SU-DHL-6 (cell line): Measurements from ENCODE around the gene B4GALNT1.

Experiments
- EZH2phosphoT487 ChIP-seq: fragments of 200-600 bp; sonication (generic), shearing (Covaris generic); conservative IDR thresholded peaks from 2 replicates; pipeline ENCODE4 v1.6.1; 2018; ENCODE audit warnings: mild to moderate bottlenecking, antibody characterized with exemption, low read length, moderate library complexity, mixed read lengths
- TF ChIP-seq, protein P1 (sequence below): fragments of 200-600 bp; sonication (generic); IDR thresholded peaks from one replicate; pipeline ENCODE4 v1.5.1; 2017; ENCODE audit warnings: antibody characterized with exemption, mild to moderate bottlenecking, low read length, moderate library complexity; ENCODE audit not compliant: insufficient read depth, poor library complexity, severe bottlenecking

DNA sequence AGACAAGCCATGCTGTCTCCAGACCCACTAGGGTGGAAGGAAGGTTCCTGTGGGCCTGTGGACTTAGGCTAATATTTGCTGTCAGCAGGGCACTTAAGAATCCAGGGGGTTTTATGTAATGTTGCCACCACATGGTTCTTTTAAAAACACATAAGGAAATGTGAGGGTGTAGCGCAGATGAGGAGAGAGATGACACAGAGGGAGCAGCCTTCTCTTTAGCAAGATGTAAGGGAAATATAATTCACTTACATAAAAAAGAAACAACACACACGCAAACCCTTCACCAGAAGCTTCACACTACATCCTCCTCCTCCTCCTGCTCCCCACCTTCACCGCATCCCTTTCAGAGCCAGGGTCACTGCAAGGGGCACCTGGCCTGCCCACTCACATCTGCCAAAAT, 46.9 kb downstream of the B4GALNT1 start:
- TF ChIP-seq, protein P1, sequence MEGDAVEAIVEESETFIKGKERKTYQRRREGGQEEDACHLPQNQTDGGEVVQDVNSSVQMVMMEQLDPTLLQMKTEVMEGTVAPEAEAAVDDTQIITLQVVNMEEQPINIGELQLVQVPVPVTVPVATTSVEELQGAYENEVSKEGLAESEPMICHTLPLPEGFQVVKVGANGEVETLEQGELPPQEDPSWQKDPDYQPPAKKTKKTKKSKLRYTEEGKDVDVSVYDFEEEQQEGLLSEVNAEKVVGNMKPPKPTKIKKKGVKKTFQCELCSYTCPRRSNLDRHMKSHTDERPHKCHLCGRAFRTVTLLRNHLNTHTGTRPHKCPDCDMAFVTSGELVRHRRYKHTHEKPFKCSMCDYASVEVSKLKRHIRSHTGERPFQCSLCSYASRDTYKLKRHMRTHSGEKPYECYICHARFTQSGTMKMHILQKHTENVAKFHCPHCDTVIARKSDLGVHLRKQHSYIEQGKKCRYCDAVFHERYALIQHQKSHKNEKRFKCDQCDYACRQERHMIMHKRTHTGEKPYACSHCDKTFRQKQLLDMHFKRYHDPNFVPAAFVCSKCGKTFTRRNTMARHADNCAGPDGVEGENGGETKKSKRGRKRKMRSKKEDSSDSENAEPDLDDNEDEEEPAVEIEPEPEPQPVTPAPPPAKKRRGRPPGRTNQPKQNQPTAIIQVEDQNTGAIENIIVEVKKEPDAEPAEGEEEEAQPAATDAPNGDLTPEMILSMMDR = no peak
- TF ChIP-seq EZH2phosphoT487 = no peak
